HEK293T (cell line): ENCODE data around the gene POLR3E.
"Not testable (repeated sequence)": the region's sequence is repeated elsewhere in the genome, so short reads cannot be mapped to it uniquely, and the experiment has no call there.

Experiments used
- CTCF ChIA-PET: fragments of 350-600 bp; formaldehyde crosslinking; extraction: SDS; loops from one replicate; lab custom pipeline; 2021; ENCODE audit warnings: antibody characterized with exemption, inconsistent platforms; lab: Yijun Ruan, JAX
- POLR2A ChIA-PET: fragments of 350-600 bp; formaldehyde crosslinking; extraction: SDS; loops from one replicate; lab custom pipeline; 2020; ENCODE audit warnings: antibody characterized with exemption, inconsistent platforms; lab: Yijun Ruan, JAX
- DNase-seq: peaks from one replicate; pipeline ENCODE4 v3.0.0; 2012; ENCODE audit warnings: mixed read lengths; ENCODE audit errors: extremely low spot score
- ARNT ChIP-seq: fragments of 450-650 bp; IDR thresholded peaks from 2 replicates; pipeline ENCODE4 v1.6.1; 2017; ENCODE audit warnings: mild to moderate bottlenecking
- BHLHE40 ChIP-seq: fragments of 450-650 bp; IDR thresholded peaks from 2 replicates; pipeline ENCODE4 v1.6.1; 2016; ENCODE audit warnings: mild to moderate bottlenecking, moderate library complexity, borderline replicate concordance
- CTBP1 ChIP-seq: fragments of 450-650 bp; IDR thresholded peaks from 2 replicates; pipeline ENCODE4 v1.6.1; 2016; ENCODE audit warnings: borderline replicate concordance
- ELF4 ChIP-seq: fragments of 450-650 bp; IDR thresholded peaks from 2 replicates; pipeline ENCODE4 v1.6.1; 2017; ENCODE audit warnings: antibody characterized with exemption
- FOXA1 ChIP-seq: fragments of 450-650 bp; IDR thresholded peaks from 2 replicates; pipeline ENCODE4 v1.6.1; 2016; ENCODE audit warnings: mild to moderate bottlenecking
- FOXK2 ChIP-seq: fragments of 450-650 bp; IDR thresholded peaks from 2 replicates; pipeline ENCODE4 v1.6.1; 2016; ENCODE audit warnings: mild to moderate bottlenecking
- FOXM1 ChIP-seq: fragments of 450-650 bp; IDR thresholded peaks from 2 replicates; pipeline ENCODE4 v1.6.1; 2017; ENCODE audit warnings: mild to moderate bottlenecking, borderline replicate concordance
- HDGF ChIP-seq: fragments of 450-650 bp; IDR thresholded peaks from 2 replicates; pipeline ENCODE4 v1.6.1; 2017; ENCODE audit warnings: antibody characterized with exemption, borderline replicate concordance
- L3MBTL2 ChIP-seq: fragments of 450-650 bp; conservative IDR thresholded peaks from 2 replicates; pipeline ENCODE4 v1.6.1; 2016; ENCODE audit warnings: mild to moderate bottlenecking
- LEF1 ChIP-seq: fragments of 450-650 bp; IDR thresholded peaks from 2 replicates; pipeline ENCODE4 v1.6.1; 2017; ENCODE audit warnings: mild to moderate bottlenecking, borderline replicate concordance
- NFRKB ChIP-seq: fragments of 450-650 bp; IDR thresholded peaks from 2 replicates; pipeline ENCODE4 v1.6.1; 2016; ENCODE audit warnings: mild to moderate bottlenecking, moderate library complexity
- SP1 ChIP-seq: fragments of 450-650 bp; IDR thresholded peaks from 2 replicates; pipeline ENCODE4 v1.6.1; 2017
- SUZ12 ChIP-seq: fragments of 450-650 bp; IDR thresholded peaks from 2 replicates; pipeline ENCODE4 v1.6.1; 2016; ENCODE audit warnings: mild to moderate bottlenecking
- TARDBP ChIP-seq: fragments of 450-650 bp; IDR thresholded peaks from 2 replicates; pipeline ENCODE4 v1.6.1; 2016
- ZNF384 ChIP-seq: fragments of 450-650 bp; IDR thresholded peaks from 2 replicates; pipeline ENCODE4 v1.6.1; 2016
- TF ChIP-seq, protein P1 (sequence below): fragments of 450-650 bp; IDR thresholded peaks from 2 replicates; pipeline ENCODE4 v1.6.1; 2016

POLR3E gene

DNA sequence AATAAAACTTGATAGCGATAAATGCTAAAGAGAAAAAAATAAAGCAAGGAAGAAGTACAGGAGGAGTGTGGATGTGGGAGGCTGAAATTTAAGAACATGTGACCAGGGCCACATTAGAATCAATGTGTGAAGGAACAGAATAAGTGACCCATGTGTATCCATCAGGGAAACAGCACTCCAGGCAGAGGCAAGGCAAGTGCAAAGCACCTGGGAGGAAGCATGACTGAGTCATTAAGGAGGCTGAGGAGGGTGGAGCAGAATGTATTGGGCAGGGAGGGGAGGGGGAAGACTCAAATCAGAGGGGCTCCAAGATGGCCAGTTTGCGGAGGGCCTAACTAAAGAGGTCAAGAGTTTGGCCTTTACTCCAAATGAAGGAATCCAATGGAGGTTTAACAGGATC, 69.2 kb downstream of the POLR3E start:
- ChIA-PET POLR2A (no interaction called here), CTCF (no interaction called here)
- no peak for DNase-seq
- TF ChIP-seq, protein P1, sequence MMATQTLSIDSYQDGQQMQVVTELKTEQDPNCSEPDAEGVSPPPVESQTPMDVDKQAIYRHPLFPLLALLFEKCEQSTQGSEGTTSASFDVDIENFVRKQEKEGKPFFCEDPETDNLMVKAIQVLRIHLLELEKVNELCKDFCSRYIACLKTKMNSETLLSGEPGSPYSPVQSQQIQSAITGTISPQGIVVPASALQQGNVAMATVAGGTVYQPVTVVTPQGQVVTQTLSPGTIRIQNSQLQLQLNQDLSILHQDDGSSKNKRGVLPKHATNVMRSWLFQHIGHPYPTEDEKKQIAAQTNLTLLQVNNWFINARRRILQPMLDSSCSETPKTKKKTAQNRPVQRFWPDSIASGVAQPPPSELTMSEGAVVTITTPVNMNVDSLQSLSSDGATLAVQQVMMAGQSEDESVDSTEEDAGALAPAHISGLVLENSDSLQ, result no peak
- no peak for TF ChIP-seq SP1
- TF ChIP-seq BHLHE40, result no peak
- TF ChIP-seq FOXA1, result no peak
- no peak for TF ChIP-seq ZNF384
- no peak for TF ChIP-seq ARNT
- no peak for TF ChIP-seq CTBP1
- no peak for TF ChIP-seq ELF4
- TF ChIP-seq NFRKB, result no peak
- TF ChIP-seq FOXK2, result no peak
- TF ChIP-seq LEF1, result no peak
- no peak for TF ChIP-seq HDGF
- TF ChIP-seq FOXM1, result no peak

DNA sequence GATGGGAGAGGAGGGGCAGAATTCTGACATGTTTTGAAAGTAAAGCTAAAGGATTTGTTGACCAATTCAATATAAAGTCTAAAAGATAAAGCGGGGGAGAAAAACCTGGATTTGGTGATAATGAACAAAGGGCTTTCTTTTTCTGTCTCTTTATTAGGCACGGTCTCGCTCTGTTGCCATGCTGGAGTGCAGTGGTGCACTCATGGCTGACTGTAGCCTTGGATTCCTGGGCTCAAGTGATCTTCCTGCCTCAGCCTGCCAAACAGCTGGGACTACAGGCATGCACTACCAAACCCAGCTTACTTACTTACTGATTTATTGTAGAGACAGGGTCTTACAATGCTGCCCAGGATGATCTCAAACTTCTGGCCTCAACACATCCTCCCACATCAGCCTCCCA, 69.7 kb downstream of the POLR3E start:
- POLR2A ChIA-PET, result no interaction called here
- CTCF ChIA-PET, result no interaction called here
- TF ChIP-seq, protein P1, result no peak
- TF ChIP-seq CTBP1 (no peak), L3MBTL2 (no peak), FOXA1 (no peak)
- DNase-seq, result no peak

DNA sequence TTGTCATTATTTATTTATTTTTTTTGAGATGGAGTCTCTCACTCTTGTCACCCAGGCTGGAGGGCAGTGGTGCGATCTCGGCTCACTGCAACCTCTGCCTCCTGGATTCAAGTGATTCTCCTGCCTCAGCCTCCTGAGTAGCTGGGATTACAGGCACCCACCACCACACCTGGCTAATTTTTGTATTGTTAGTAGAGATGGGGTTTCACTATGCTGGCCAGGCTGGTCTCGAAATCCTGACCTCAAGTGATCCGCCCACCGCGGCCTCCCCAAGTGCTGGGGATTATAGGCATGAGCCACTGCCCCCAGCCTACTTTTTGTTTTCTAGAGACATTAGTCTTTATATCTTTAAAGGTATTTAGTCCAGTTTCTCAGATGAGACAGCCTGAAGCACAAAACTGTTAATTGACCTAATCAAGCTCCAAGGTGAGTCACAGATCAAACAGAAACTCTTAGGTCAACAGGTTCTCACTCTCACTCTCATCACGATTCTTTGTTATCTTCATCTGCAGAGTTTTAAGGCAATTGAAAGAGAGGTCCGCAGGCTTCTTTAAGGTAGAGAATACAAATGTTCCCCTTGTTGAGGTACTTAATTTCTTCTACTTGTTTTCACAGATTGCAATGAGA, 71.1 kb downstream of the POLR3E start:
- POLR2A ChIA-PET, DNase-seq: not testable (repeated sequence)
- CTCF ChIA-PET, result interaction anchor here (0.7 kb wide), 1 partner anchor 1654 kb away, joined by 3 read pairs; no protein-coding TSS in a partner anchor

DNA sequence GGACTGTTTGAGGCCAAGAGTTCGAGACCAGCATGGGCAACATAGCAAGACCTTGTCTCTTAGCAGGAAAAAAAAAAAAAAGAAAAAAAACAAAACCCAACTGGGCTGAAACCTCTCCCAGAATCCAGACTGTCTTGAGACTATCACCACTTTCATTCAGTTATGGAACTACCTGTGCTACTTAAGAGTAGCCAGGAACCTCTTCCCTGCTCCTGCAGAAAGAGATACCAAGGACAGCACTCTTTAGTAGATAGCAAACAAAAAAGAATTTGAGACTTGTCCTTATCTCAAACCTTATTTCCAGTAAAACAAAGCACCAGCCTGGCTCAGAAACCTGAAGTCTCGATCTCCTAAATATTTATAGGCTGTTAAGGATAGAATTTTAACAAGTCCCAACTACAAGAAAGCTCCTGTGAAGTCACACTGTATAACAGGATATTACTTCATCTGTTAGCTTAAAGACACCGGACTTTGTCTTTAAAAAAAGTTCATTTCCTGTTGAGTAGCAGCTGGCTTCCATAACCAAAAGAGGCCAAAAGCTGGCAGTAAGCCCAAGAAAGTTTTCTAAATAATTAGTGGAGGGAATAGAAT, 72.1 kb downstream of the POLR3E start:
- ChIA-PET POLR2A (no interaction called here), CTCF (interaction anchor here (0.6 kb wide), 1 partner anchor 1181 kb away, joined by 3 read pairs; no protein-coding TSS in a partner anchor)
- TF ChIP-seq ELF4 (no peak), SP1 (no peak), CTBP1 (no peak), NFRKB (no peak), FOXA1 (no peak), HDGF (no peak), L3MBTL2 (no peak), ZNF384 (no peak), FOXK2 (no peak), BHLHE40 (no peak), TARDBP (no peak), ARNT (no peak), LEF1 (no peak), SUZ12 (no peak), FOXM1 (no peak)
- TF ChIP-seq, protein P1, result no peak
- no peak for DNase-seq

DNA sequence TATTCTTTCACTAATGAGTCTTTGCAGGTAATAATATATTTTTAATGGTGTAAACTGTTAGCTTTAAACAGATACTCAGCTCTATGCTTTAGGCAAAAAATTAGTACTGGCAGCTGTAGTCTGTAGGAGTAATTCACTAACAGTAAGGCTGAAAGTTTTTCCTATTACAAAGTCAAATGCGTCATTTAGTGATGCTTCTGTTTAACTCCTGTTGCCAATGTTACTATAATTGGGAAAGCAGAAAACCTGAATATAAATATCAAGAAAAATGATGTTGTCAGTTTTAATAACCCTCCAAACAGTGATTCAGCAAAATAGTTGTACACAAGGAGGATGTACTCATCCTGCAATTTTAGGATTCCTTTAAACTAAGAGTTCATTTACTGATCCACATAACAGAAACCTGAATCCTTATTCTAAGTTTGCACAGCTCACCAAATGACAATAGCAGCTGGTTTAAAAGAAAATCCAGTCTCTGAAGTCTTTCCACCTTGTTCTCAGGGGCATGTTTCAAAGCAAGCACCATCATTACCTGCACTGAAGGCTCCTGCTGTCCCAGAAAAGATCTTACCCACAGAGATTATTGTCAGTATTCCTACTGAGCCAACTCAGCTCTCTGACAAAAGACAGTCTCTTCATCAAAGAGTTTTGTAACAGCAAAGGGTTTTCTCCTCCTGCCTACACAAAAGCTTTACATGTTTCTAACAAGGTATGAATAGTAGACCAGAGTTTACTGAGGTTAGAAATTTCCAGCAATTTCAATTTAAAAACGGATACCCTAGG, 73.0 kb downstream of the POLR3E start:
- ChIA-PET POLR2A (no interaction called here), CTCF (no interaction called here)
- TF ChIP-seq LEF1 (no peak), CTBP1 (no peak), SP1 (no peak), HDGF (no peak), TARDBP (no peak), FOXA1 (no peak)
- no peak for DNase-seq

DNA sequence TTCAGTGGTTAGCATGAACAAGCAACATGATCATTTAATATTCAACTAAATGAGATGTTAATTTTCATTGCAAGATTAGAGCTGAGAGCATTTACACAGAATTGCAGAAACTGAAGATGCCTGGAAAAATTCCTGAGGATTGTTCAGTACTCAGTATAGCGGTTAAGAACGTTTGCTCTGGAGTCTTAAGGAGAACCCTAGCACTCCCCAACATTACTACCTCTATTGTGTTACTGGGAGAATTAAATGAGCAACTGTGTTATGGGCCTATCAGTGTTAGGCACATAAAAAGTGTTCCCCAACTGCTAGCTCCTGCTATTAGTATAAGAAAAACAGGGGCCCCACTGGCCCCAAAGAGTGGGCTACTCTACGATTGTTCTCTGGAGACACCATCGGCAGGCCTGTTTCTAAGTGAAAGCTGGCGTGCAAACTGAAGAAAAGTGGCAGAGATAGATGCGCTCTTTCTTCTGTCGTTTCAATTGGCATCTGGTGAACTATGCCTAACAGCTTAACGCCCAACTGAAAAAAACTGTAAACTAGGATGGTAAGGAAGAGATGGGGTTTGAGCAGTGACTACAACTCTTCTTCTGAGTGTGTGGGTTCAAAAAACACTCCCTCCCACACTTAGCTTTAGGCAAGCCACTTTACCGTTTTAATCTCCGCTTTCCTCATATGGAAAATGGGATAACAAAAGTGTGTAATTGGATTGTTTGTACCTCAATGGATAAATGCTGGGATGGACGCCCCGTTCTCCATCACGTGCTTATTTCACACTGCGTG, 75.9 kb downstream of the POLR3E start:
- DNase-seq, result no peak
- CTCF ChIA-PET, result no interaction called here
- no peak for TF ChIP-seq SP1
- TF ChIP-seq ARNT, result no peak
- TF ChIP-seq, protein P1, result no peak
- TF ChIP-seq FOXK2, result no peak
- no peak for TF ChIP-seq HDGF
- TF ChIP-seq LEF1, result no peak
- no peak for TF ChIP-seq ZNF384
- POLR2A ChIA-PET, result interaction anchor here (0.8 kb wide), 1 partner anchor 9 kb away, joined by 4 read pairs; no protein-coding TSS in a partner anchor
